ENCODE measurements around the gene FADS3.

Gene FADS3

DNA sequence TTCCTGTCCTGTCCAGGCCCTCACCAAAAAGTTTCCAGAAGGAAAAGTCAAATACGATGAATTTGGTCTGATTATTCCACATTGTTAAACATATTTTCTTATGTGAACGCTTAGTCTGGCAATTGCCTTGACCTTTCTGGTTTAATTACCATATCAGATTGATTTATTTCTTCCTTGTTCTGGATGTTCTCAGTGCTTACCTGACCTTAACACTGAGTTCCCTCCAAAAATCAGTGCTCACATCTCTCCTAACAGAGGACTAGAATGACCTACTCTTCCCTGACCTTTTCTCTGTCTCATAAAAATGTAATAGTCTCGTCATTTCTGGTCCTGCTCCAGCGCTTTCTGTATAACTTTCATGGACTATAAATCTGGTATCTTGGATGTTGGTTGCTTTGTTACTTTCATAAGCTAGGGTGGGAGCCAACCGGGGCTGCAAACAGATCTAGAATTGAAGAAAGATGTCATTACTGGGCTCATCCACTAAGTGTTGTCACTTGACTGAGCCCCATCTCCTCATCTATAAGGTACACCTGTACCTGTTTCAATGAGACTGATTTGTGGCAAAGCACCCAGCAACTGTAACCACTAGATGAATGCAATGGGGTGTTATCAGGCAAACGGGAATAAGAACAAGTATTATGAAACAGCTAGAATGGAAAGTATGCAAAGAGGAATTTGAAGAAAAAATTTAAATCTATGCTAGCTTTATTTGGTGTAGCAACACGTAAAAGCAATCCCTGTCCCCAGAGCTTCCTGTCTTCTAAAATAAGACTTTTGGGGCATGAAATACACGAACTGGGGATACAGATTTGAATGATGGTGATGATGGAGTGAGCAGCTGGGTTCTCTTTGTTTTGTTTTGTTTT is 60.9 kb downstream of the FADS3 start:
- Histone ChIP-seq H3K36me3 (peaks cover 44% of the 10 kb centered on the region), H3K27me3 (ENCODE audit: insufficient read depth, low read depth, severe bottlenecking) (no peaks in the 10 kb centered on the region), H3K27ac (no peak overlapping the region; the same call in 1 of the 2 replicates), H3K4me3 (ENCODE audit: low read depth, low read length) (peak overlapping the region; percentile 70), H3K9me3 (ENCODE audit: severe bottlenecking) (no peaks in the 10 kb centered on the region)
- TF ChIP-seq, protein P1, sequence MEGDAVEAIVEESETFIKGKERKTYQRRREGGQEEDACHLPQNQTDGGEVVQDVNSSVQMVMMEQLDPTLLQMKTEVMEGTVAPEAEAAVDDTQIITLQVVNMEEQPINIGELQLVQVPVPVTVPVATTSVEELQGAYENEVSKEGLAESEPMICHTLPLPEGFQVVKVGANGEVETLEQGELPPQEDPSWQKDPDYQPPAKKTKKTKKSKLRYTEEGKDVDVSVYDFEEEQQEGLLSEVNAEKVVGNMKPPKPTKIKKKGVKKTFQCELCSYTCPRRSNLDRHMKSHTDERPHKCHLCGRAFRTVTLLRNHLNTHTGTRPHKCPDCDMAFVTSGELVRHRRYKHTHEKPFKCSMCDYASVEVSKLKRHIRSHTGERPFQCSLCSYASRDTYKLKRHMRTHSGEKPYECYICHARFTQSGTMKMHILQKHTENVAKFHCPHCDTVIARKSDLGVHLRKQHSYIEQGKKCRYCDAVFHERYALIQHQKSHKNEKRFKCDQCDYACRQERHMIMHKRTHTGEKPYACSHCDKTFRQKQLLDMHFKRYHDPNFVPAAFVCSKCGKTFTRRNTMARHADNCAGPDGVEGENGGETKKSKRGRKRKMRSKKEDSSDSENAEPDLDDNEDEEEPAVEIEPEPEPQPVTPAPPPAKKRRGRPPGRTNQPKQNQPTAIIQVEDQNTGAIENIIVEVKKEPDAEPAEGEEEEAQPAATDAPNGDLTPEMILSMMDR (IDR thresholded peaks at IDR 0.05; ENCODE audit: low read depth, low read length): no peak
- DNase-seq: no peak

DNA sequence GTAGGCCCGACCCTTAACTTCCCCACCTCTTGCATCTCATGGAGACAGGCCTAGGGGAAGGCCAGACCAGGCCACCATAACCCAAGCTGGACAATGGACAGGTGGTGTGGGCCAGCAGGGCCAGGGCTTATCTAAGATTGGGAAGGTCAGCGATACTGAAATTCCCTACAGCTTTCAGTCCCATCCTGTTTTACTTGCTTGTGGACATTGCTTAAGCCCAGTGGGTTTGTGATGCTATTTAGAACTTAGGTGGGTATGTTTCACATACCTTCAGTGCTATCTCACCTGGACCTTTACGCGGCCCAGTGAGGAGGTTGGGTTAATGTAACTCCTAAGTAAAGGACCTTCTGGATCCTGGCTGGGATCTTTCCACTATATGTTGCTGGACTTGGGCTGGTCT is 61.5 kb downstream of the FADS3 start:
- H3K4me3 ChIP-seq (ENCODE audit: low read depth, low read length): peak overlapping the region; percentile 70
- H3K27ac ChIP-seq: peak overlapping the region; percentile 96
- H3K9me3 ChIP-seq (ENCODE audit: severe bottlenecking): no peaks in the 10 kb centered on the region
- DNase-seq: peak; percentile 32
- peaks cover 44% of the 10 kb centered on the region for H3K36me3 ChIP-seq
- H3K27me3 ChIP-seq (ENCODE audit: insufficient read depth, low read depth, severe bottlenecking): no peaks in the 10 kb centered on the region
- TF ChIP-seq, protein P1 (IDR thresholded peaks at IDR 0.05; ENCODE audit: low read depth, low read length): no peak

DNA sequence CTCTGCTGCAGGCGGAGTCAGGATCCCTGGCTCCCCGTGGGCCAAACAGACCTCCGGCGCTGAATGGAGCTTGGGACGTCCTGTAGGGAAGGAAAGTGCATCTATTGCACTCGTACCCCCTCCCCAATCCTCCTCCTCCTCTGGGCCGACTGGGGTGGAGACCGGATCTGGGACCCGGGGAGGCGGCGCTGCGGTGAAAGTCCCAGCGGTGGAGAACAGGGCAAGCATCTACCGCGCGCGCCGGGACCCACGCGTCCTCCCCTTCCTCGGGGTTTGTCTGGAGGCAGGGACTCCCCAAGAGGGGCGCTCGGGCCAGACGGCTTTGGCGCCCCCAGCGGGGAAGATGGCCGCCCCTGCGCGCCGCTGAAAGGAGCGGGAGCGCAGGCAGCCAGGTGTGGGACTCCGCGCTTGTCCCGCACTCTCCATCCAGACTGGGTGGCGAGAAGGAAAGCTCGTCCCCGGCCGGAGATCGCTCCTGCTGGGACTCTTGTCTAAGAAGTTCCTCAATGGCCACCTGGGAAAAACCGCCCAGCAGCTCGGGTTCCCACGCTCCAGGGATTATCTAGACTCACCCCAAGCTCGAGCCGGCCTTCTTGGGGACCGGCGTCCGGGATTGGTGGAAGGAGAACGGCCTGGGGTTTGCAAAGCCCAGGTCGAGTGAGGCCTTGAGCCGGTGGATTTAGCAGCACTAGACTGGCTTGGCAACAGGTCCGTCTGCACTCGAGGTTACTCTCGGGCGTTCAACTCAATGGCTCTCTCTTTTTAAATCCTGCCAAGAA is 62.5 kb downstream of the FADS3 start:
- Histone ChIP-seq H3K9me3 (ENCODE audit: severe bottlenecking) (no peaks in the 10 kb centered on the region), H3K36me3 (peaks cover 44% of the 10 kb centered on the region), H3K4me3 (ENCODE audit: low read depth, low read length) (peak overlapping the region; percentile 70), H3K27ac (peak overlapping the region; percentile 96), H3K27me3 (ENCODE audit: insufficient read depth, low read depth, severe bottlenecking) (no peaks in the 10 kb centered on the region)
- TF ChIP-seq, protein P1 (IDR thresholded peaks at IDR 0.05; ENCODE audit: low read depth, low read length): peak; percentile 63
- DNase-seq: peak; percentile 81

DNA sequence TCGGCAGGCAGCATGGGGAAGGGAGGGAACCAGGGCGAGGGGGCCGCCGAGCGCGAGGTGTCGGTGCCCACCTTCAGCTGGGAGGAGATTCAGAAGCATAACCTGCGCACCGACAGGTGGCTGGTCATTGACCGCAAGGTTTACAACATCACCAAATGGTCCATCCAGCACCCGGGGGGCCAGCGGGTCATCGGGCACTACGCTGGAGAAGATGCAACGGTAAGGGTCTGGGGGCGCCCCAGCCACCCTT is 63.0 kb downstream of the FADS3 start:
- no peak for DNase-seq
- Histone ChIP-seq H3K4me3 (ENCODE audit: low read depth, low read length) (peak overlapping the region; percentile 70), H3K27ac (peak overlapping the region; percentile 96), H3K27me3 (ENCODE audit: insufficient read depth, low read depth, severe bottlenecking) (no peaks in the 10 kb centered on the region), H3K9me3 (ENCODE audit: severe bottlenecking) (no peaks in the 10 kb centered on the region), H3K36me3 (peaks cover 39% of the 10 kb centered on the region)
- TF ChIP-seq, protein P1 (IDR thresholded peaks at IDR 0.05; ENCODE audit: low read depth, low read length): no peak

DNA sequence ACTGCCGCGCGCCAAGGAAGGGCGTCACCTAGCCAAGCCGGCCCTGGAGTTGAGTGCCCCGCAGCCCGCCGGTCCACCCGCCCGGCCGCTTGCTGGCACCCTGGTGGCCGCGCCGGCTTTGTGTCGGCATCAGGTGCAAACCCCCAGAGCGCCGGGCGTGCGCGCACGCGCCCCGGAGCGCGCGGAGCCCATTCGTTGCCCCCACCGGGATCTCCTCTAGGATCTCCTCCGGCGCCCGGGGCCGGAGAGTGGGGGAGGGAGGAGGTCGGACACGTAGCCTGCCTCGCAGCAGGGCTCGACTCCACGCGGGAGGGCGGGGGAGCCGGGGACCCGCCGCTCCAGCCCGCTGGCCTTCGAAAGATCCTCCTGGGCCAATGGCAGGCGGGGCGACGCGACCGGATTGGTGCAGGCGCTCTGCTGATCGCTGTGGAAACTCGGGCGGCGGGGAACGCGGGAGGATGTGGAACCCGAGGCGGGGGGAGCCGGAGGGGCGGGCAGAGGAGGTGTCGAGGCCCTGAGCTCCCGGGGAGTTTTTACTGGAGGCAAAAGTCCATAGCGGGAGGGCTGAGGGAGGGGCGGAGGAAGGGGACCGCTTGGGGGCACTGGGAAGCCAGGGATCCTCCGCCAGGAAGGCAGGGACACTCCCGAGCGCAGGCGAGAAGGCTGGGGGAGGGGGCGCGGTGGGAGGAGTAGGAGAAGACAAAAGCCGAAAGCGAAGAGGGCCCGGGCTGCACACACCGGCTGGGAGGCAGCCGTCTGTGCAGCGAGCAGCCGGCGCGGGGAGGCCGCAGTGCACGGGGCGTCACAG is 63.6 kb downstream of the FADS3 start, which contains the start of gene FADS2:
Gene FADS2, plus strand, starts transcription at position 730 of the 808 bp plus-strand sequence. CDS start 91 bp downstream, outside the sequence.
- Histone ChIP-seq H3K27me3 (ENCODE audit: insufficient read depth, low read depth, severe bottlenecking) (no peaks in the 10 kb centered on the region), H3K4me3 (ENCODE audit: low read depth, low read length) (peak within 1 kb of the TSS; percentile 70), H3K9me3 (ENCODE audit: severe bottlenecking) (no peaks in the 10 kb centered on the region), H3K36me3 (peaks cover 35% of the 10 kb centered on the region), H3K27ac (peak within 1 kb of the TSS; percentile 96)
- peak; percentile 99 for DNase-seq
- TF ChIP-seq, protein P1 (IDR thresholded peaks at IDR 0.05; ENCODE audit: low read depth, low read length): peak; percentile 20; the same call in 1 of the 2 replicates

All from WERI-Rb-1 (cell line).